BJ (cell line): ENCODE results near the gene LHPP. TPM values are rescaled to one million over a fixed set of nuclear protein-coding genes. Genes with fewer than 3 reads are reported as not detected.

Source experiments
- CTCF ChIA-PET: fragments of 350-600 bp; formaldehyde crosslinking; extraction: SDS; loops from one replicate; lab custom pipeline; 2021; ENCODE audit warnings: antibody characterized with exemption, inconsistent platforms; lab: Yijun Ruan, JAX
- POLR2A ChIA-PET: fragments of 300-600 bp; sonication (Branson Sonifier 250); formaldehyde crosslinking; extraction: SDS; loops from one replicate; lab custom pipeline; 2021; ENCODE audit warnings: antibody characterized with exemption; lab: Charles Lee
- DNase-seq: peaks from one replicate; pipeline ENCODE4 v3.0.0-alpha.2; 2011; ENCODE audit warnings: low read depth
- H3K27me3 ChIP-seq: 2 replicates; pipeline ENCODE4 v1.6.0; 2011; ENCODE audit warnings: low read length; ENCODE audit not compliant: control insufficient read depth, insufficient read depth
- H3K36me3 ChIP-seq: 2 replicates; pipeline ENCODE4 v1.5.1; 2011; ENCODE audit warnings: low read length; ENCODE audit not compliant: control insufficient read depth, insufficient read depth
- H3K4me3 ChIP-seq: 2 replicates; pipeline ENCODE4 v1.5.1; 2011; ENCODE audit warnings: low read depth, mild to moderate bottlenecking, control low read depth, low read length
- CTCF ChIP-seq: IDR thresholded peaks from 2 replicates; pipeline ENCODE4 v1.5.1; 2011; ENCODE audit warnings: low read depth, mild to moderate bottlenecking, control low read depth, inconsistent platforms, low read length, moderate library complexity; ENCODE audit not compliant: insufficient read depth
- polyA plus RNA-seq: library from polyadenylated mRNA; depleted of rRNA; stranded (reverse); fragments of >200 nt; gene quantifications from 2 replicates; pipeline ENCODE4 v1.2.3, GENCODE V29; 2011

LHPP gene
- polyA plus RNA-seq, 1 experiment: 23.8 TPM

GRCh38 chr10:124563320-124564040 lies 101.9 kb downstream of the LHPP start:
- no peaks in the 10 kb centered on the region for H3K27me3 ChIP-seq

GRCh38 chr10:124564881-124565280 lies 103.3 kb downstream of the LHPP start:
- H3K27me3 ChIP-seq: no peaks in the 10 kb centered on the region
- POLR2A ChIA-PET: no interaction called here
- no peak for TF ChIP-seq CTCF
- no peak overlapping the region for H3K4me3 ChIP-seq
- H3K36me3 ChIP-seq: no peaks in the 10 kb centered on the region
- DNase-seq: no peak
- CTCF ChIA-PET: interaction anchor here (0.9 to 1.3 kb wide), 3 partner anchors 10 to 163 kb away, joined by 3 to 4 read pairs (median 3); no protein-coding TSS in a partner anchor

More at GRCh38 chr10:124563320-124564040, 101.9 kb downstream of the LHPP start:
- Histone ChIP-seq H3K4me3 (no peak overlapping the region), H3K36me3 (no peaks in the 10 kb centered on the region)
- DNase-seq: no peak
- ChIA-PET POLR2A (no interaction called here), CTCF (interaction anchor here (0.6 to 1.2 kb wide), 2 partner anchors 12 to 185 kb away, joined by 4 to 5 read pairs; no protein-coding TSS in a partner anchor)
- TF ChIP-seq CTCF: no peak

- Histone ChIP-seq H3K36me3 (no peaks in the 10 kb centered on the region), H3K4me3 (no peak overlapping the region), H3K27me3 (no peaks in the 10 kb centered on the region)
- TF ChIP-seq CTCF: no peak
- ChIA-PET POLR2A (no interaction called here), CTCF (interaction anchor here (0.9 to 1.3 kb wide), 4 partner anchors 9 to 163 kb away, joined by 3 to 4 read pairs (median 3); no protein-coding TSS in a partner anchor)
- DNase-seq: no peak
Observed at GRCh38 chr10:124565565-124566221, 104.1 kb downstream of the LHPP start.

- no peak for DNase-seq
- H3K36me3 ChIP-seq: no peaks in the 10 kb centered on the region
- CTCF ChIA-PET: interaction anchor here (1.1 to 1.3 kb wide), 3 partner anchors 9 to 36 kb away, joined by 3 to 4 read pairs (median 3); no protein-coding TSS in a partner anchor
- no peaks in the 10 kb centered on the region for H3K27me3 ChIP-seq
- POLR2A ChIA-PET: no interaction called here
- no peak overlapping the region for H3K4me3 ChIP-seq
- TF ChIP-seq CTCF: no peak
Observed at GRCh38 chr10:124566222-124566888, 104.7 kb downstream of the LHPP start.
